Suprapubic skin (tissue), 4 donors: ENCODE measurements around the gene LRSAM1. TPM values are rescaled to one million over a fixed set of nuclear protein-coding genes. Genes with fewer than 3 reads are reported as not detected.

Source experiments
- DNase-seq, 2 donors: peaks; one replicate each; pipeline ENCODE4 v3.0.0-alpha.2; 2019; ENCODE audit warnings: low spot score in 2 of 2
- H3K27ac ChIP-seq: fragments of 200-600 bp; sonication (generic); one replicate; pipeline ENCODE4 v1.5.1; 2019
- H3K27me3 ChIP-seq: fragments of 200-600 bp; sonication (generic); one replicate; pipeline ENCODE4 v1.5.1; 2019
- H3K36me3 ChIP-seq: fragments of 200-600 bp; sonication (generic); one replicate; pipeline ENCODE4 v1.5.1; 2019
- H3K4me1 ChIP-seq: fragments of 200-600 bp; sonication (generic); one replicate; pipeline ENCODE4 v1.5.1; 2019
- H3K4me3 ChIP-seq: fragments of 200-600 bp; sonication (generic); one replicate; pipeline ENCODE4 v1.5.1; 2019; ENCODE audit warnings: mild to moderate bottlenecking
- H3K9me3 ChIP-seq: fragments of 200-600 bp; sonication (generic); one replicate; pipeline ENCODE4 v1.5.1; 2019
- CTCF ChIP-seq, 2 donors: fragments of 200-600 bp in 1 of 2; fragments of 450-650 bp in 1 of 2; sonication (generic) in 1 of 2; IDR thresholded peaks; one replicate each; pipeline ENCODE4 v1.5.1; 2016 to 2019; ENCODE audit warnings: antibody characterized with exemption in 2 of 2, mild to moderate bottlenecking in 1 of 2, moderate library complexity in 1 of 2
- EP300 ChIP-seq: sonication (generic); formaldehyde crosslinking; IDR thresholded peaks from one replicate; pipeline ENCODE4 v1.6.1; 2017; ENCODE audit warnings: antibody characterized with exemption
- POLR2A ChIP-seq, 2 donors: fragments of 450-650 bp; IDR thresholded peaks; one replicate each; pipeline ENCODE4 v1.6.1; 2017; ENCODE audit warnings: antibody characterized with exemption in 2 of 2, mild to moderate bottlenecking in 2 of 2, moderate library complexity in 2 of 2
- POLR2AphosphoS5 ChIP-seq, 3 donors: sonication (generic); formaldehyde crosslinking; IDR thresholded peaks; one replicate each; pipeline ENCODE4 v1.6.1; 2017; ENCODE audit warnings: antibody characterized with exemption in 3 of 3
- WGBS: methylation state at CpG from one replicate; pipeline ENCODE4 v1.1.5; 2018; 5-methylcytosine and 5-hydroxymethylcytosine counted together
- total RNA-seq, 4 donors: library from RNA; depleted of rRNA; stranded (reverse); fragments of >200 nt; gene quantifications; one replicate each; pipeline ENCODE4 v1.1.0, GENCODE V29; 2016

LRSAM1 gene
- total RNA-seq, 4 donors from 2014 or later, result 31.2 to 84.7 (median 37.2) TPM

GRCh38 chr9:127488946-127489345 is 37.6 kb downstream of the LRSAM1 start:
- Histone ChIP-seq H3K4me3 (no peak overlapping the region), H3K27me3 (no peaks in the 10 kb centered on the region), H3K9me3 (no peaks in the 10 kb centered on the region), H3K36me3 (peaks cover 93% of the 10 kb centered on the region), H3K27ac (no peak overlapping the region), H3K4me1 (no peaks in the 10 kb centered on the region)
- DNase-seq, result no peak
- 97% methylated on average over 8 of the region's 8 CpGs for WGBS
- TF ChIP-seq CTCF (IDR thresholded peaks at IDR 0.05) (no peak), POLR2AphosphoS5 (IDR thresholded peaks at IDR 0.05) (no peak), EP300 (no peak), POLR2A (IDR thresholded peaks at IDR 0.05) (no peak)

- DNase-seq, result no peak
- TF ChIP-seq CTCF (IDR thresholded peaks at IDR 0.05) (no peak), POLR2A (IDR thresholded peaks at IDR 0.05) (no peak), EP300 (no peak), POLR2AphosphoS5 (IDR thresholded peaks at IDR 0.05) (no peak)
- Histone ChIP-seq H3K4me1 (peaks cover 1% of the 10 kb centered on the region), H3K27ac (no peak overlapping the region), H3K9me3 (no peaks in the 10 kb centered on the region), H3K4me3 (no peak overlapping the region), H3K36me3 (peaks cover 92% of the 10 kb centered on the region), H3K27me3 (no peaks in the 10 kb centered on the region)
- WGBS, result 91% methylated on average over 12 of the region's 22 CpGs
Observed at GRCh38 chr9:127489471-127490115, 38.3 kb downstream of the LRSAM1 start.

GRCh38 chr9:127490535-127491230 is 39.4 kb downstream of the LRSAM1 start:
- no peak overlapping the region for H3K4me3 ChIP-seq
- H3K27me3 ChIP-seq, result no peaks in the 10 kb centered on the region
- no peak for DNase-seq
- TF ChIP-seq POLR2AphosphoS5 (IDR thresholded peaks at IDR 0.05), result no peak
- TF ChIP-seq CTCF (IDR thresholded peaks at IDR 0.05), result no peak
- TF ChIP-seq POLR2A (IDR thresholded peaks at IDR 0.05), result no peak
- TF ChIP-seq EP300, result no peak
- H3K27ac ChIP-seq, result no peak overlapping the region
- 92% methylated on average over 9 of the region's 9 CpGs for WGBS
- no peaks in the 10 kb centered on the region for H3K9me3 ChIP-seq
- peaks cover 84% of the 10 kb centered on the region for H3K36me3 ChIP-seq
- peaks cover 12% of the 10 kb centered on the region for H3K4me1 ChIP-seq

- H3K27ac ChIP-seq, result no peak overlapping the region
- no CpG with 5 or more reads among the region's 10 CpGs for WGBS
Observed at GRCh38 chr9:127491516-127491915, 40.2 kb downstream of the LRSAM1 start.

More at GRCh38 chr9:127491516-127491915, 40.2 kb downstream of the LRSAM1 start:
- Histone ChIP-seq H3K4me3 (no peak overlapping the region), H3K9me3 (no peaks in the 10 kb centered on the region), H3K4me1 (peaks cover 12% of the 10 kb centered on the region), H3K36me3 (peaks cover 83% of the 10 kb centered on the region), H3K27me3 (no peaks in the 10 kb centered on the region)
- no peak for DNase-seq
- TF ChIP-seq POLR2A (IDR thresholded peaks at IDR 0.05) (no peak), CTCF (IDR thresholded peaks at IDR 0.05) (no peak), POLR2AphosphoS5 (IDR thresholded peaks at IDR 0.05) (no peak), EP300 (no peak)
